Mammary epithelial cell (primary cell): ENCODE results near the gene MSRB3.

Experiments
- CTCF ChIP-seq, 2 donors: IDR thresholded peaks in 1 of 2; conservative IDR thresholded peaks in 1 of 2; 2 replicates each; pipeline ENCODE4 v1.5.1; 2011 to 2012; ENCODE audit warnings: inconsistent platforms in 2 of 2, low read length in 2 of 2, mild to moderate bottlenecking in 2 of 2, control low read depth in 1 of 2, low read depth in 1 of 2; ENCODE audit not compliant: insufficient read depth in 1 of 2; ENCODE audit errors: extremely low read depth in 1 of 2
- EZH2 ChIP-seq: IDR thresholded peaks from 2 replicates; pipeline ENCODE4 v1.6.1; 2012; ENCODE audit warnings: low read length, inconsistent platforms, borderline replicate concordance

DNA sequence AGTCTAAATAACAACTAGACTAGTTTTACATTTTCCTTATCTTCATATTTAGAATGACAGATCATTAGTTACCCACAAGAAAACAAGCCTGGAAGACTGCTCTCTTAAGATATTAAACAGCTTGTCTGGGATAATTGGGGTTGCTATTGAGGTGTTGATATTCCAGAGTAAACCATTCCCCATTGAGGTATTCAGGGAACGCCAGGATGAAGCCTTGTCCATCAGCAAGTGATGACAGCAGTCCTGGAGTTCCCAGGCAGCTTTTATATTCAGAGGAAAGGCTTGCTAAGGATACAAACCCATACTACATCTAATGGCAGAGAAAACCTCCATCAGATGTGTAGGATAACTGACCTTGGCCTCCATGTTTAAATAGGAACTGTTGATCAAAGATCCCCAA lies 168.4 kb downstream of the MSRB3 start:
- TF ChIP-seq CTCF (conservative IDR thresholded peaks at IDR 0.05 in 1 of 2, IDR thresholded peaks at IDR 0.05 in 1 of 2; ENCODE audit: extremely low read depth in 1 of 2, insufficient read depth in 1 of 2, low read depth in 1 of 2, low read length in 2 of 2) = no peak
- no peak for TF ChIP-seq EZH2
